Tibial artery (tissue), 4 donors: ENCODE results near the gene DUS2.

Experiments
- DNase-seq, 2 donors: peaks; one replicate each; pipeline ENCODE4 v3.0.0-alpha.2; 2019
- H3K27ac ChIP-seq, 2 donors: fragments of 200-600 bp; sonication (generic) in 1 of 2; 1 replicate in 1 of 2; 2 replicates in 1 of 2; pipeline ENCODE4 v1.5.1; 2018 to 2019; ENCODE audit warnings: mild to moderate bottlenecking in 1 of 2
- H3K27me3 ChIP-seq, 2 donors: fragments of 200-600 bp; sonication (generic) in 1 of 2; one replicate each; pipeline versions ENCODE4 v1.5.1 to v1.6.0; 2016 to 2019
- H3K36me3 ChIP-seq, 3 donors: fragments of 200-600 bp; sonication (generic) in 2 of 3; one replicate each; pipeline ENCODE4 v1.5.1; 2016 to 2019; ENCODE audit warnings: mild to moderate bottlenecking in 2 of 3
- H3K4me1 ChIP-seq, 4 donors: fragments of 200-600 bp; sonication (generic) in 2 of 4; 1 replicate in 3 of 4; 2 replicates in 1 of 4; pipeline ENCODE4 v1.5.1; 2016 to 2019
- H3K4me3 ChIP-seq, 2 donors: fragments of 200-600 bp; sonication (generic) in 1 of 2; 1 replicate in 1 of 2; 2 replicates in 1 of 2; pipeline ENCODE4 v1.5.1; 2018 to 2019; ENCODE audit warnings: mild to moderate bottlenecking in 2 of 2
- H3K9me3 ChIP-seq, 3 donors: fragments of 200-600 bp; sonication (generic) in 1 of 3; one replicate each; pipeline ENCODE4 v1.5.1; 2016 to 2019
- intact Hi-C: fragments of 100-400 bp; cut with DNase I; formaldehyde crosslinking; loops from one replicate; pipeline ENCODE4 v1.15.0; 2023; ENCODE audit warnings: low total_unique reads
- TF ChIP-seq, protein P1 (sequence below), 2 experiments: fragments of 200-600 bp in 1 of 2; fragments of 450-650 bp in 1 of 2; IDR thresholded peaks; one replicate each; pipeline ENCODE4 v1.5.1; 2017 to 2019; ENCODE audit warnings: antibody characterized with exemption in 2 of 2, mild to moderate bottlenecking in 1 of 2, moderate library complexity in 1 of 2

Gene DUS2

GRCh38 chr16:68084504-68085258 is 61.6 kb downstream of the DUS2 start:
- peak; percentile 91 to 96 for DNase-seq
- intact Hi-C loops = loop anchor here (10.0 kb wide), 1 partner anchor 150 kb away; the partner anchor contains the start of gene ESRP2
- Histone ChIP-seq H3K9me3 (no peaks in the 10 kb centered on the region), H3K27ac (peak overlapping the region; percentile 93 to 99), H3K4me1 (peaks cover 0 to 36% (median 22%) of the 10 kb centered on the region in 4 donors), H3K27me3 (no peaks in the 10 kb centered on the region), H3K36me3 (peaks cover 0 to under 1% (median 0%) of the 10 kb centered on the region in 3 donors), H3K4me3 (peak overlapping the region; percentile 70 to 77)
- TF ChIP-seq, protein P1, sequence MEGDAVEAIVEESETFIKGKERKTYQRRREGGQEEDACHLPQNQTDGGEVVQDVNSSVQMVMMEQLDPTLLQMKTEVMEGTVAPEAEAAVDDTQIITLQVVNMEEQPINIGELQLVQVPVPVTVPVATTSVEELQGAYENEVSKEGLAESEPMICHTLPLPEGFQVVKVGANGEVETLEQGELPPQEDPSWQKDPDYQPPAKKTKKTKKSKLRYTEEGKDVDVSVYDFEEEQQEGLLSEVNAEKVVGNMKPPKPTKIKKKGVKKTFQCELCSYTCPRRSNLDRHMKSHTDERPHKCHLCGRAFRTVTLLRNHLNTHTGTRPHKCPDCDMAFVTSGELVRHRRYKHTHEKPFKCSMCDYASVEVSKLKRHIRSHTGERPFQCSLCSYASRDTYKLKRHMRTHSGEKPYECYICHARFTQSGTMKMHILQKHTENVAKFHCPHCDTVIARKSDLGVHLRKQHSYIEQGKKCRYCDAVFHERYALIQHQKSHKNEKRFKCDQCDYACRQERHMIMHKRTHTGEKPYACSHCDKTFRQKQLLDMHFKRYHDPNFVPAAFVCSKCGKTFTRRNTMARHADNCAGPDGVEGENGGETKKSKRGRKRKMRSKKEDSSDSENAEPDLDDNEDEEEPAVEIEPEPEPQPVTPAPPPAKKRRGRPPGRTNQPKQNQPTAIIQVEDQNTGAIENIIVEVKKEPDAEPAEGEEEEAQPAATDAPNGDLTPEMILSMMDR (IDR thresholded peaks at IDR 0.05) = peak; percentile 23 to 27

- Histone ChIP-seq H3K4me3 (peak within 1 kb of the TSS; percentile 70 to 77), H3K36me3 (no peaks in the 10 kb centered on the region), H3K27me3 (no peaks in the 10 kb centered on the region), H3K4me1 (peaks cover 0 to 39% (median 22%) of the 10 kb centered on the region in 4 donors), H3K27ac (peak within 1 kb of the TSS; percentile 93 to 99), H3K9me3 (no peaks in the 10 kb centered on the region)
- intact Hi-C loops = loop anchor here (10.0 kb wide), 1 partner anchor 149 kb away; the partner anchor contains the start of gene ESRP2
- DNase-seq = peak; percentile 98 to 99
- TF ChIP-seq, protein P1 (IDR thresholded peaks at IDR 0.05) = no peak
These were observed 62.4 kb downstream of the DUS2 start, which contains the start of gene NFATC3 for GRCh38 chr16:68085259-68086071. TSS of gene NFATC3 (plus strand) at chr16:68085370. CDS start at chr16:68085682, 312 bp downstream.

- Histone ChIP-seq H3K36me3 (no peaks in the 10 kb centered on the region), H3K9me3 (no peaks in the 10 kb centered on the region), H3K4me3 (peak overlapping the region; percentile 70 to 77), H3K27me3 (no peaks in the 10 kb centered on the region), H3K4me1 (peaks cover 0 to 47% (median 22%) of the 10 kb centered on the region in 4 donors), H3K27ac (peak overlapping the region; percentile 93 to 99)
- TF ChIP-seq, protein P1 (IDR thresholded peaks at IDR 0.05) = no peak
- DNase-seq = no peak
- intact Hi-C loops = loop anchor here (10.0 kb wide), 1 partner anchor 148 kb away; the partner anchor contains the start of gene ESRP2
These were observed 63.3 kb downstream of the DUS2 start for GRCh38 chr16:68086336-68086841.

GRCh38 chr16:68086860-68087268 is 63.8 kb downstream of the DUS2 start:
- intact Hi-C loops = loop anchor here (10.0 kb wide), 1 partner anchor 148 kb away; the partner anchor contains the start of gene ESRP2
- H3K9me3 ChIP-seq = no peaks in the 10 kb centered on the region
- H3K27ac ChIP-seq = peak overlapping the region; percentile 93 to 99
- H3K4me1 ChIP-seq = peaks cover 0 to 52% (median 26%) of the 10 kb centered on the region in 4 donors
- TF ChIP-seq, protein P1 (IDR thresholded peaks at IDR 0.05) = no peak
- peak overlapping the region; percentile 70 to 77 for H3K4me3 ChIP-seq
- no peaks in the 10 kb centered on the region for H3K27me3 ChIP-seq
- H3K36me3 ChIP-seq = no peaks in the 10 kb centered on the region
- DNase-seq = no peak

DNA sequence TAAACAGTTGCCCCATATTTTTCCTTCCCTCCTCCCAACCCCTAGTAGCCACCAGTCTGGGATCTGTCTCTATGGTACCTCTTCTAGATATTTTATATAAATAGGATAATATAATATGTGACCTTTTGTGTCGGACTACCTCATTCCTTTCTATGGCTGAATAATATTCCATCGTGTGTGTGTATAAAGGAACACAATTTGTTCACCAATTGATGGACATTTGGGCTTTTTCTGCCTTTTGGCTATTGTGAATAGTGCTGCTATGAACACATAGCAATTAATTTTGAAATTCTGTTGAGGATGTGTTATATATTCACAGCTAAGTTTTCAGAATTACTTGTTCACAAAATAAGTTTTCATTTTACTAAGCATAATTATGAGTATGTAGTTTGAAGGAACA is 64.6 kb downstream of the DUS2 start:
- no peak for DNase-seq
- H3K27ac ChIP-seq = peak overlapping the region in 1 of 2 donors; percentile 93
- no peaks in the 10 kb centered on the region for H3K27me3 ChIP-seq
- H3K4me3 ChIP-seq = no peak overlapping the region
- no peaks in the 10 kb centered on the region for H3K9me3 ChIP-seq
- TF ChIP-seq, protein P1 (IDR thresholded peaks at IDR 0.05) = no peak
- H3K36me3 ChIP-seq = no peaks in the 10 kb centered on the region
- H3K4me1 ChIP-seq = peaks cover 0 to 60% (median 30%) of the 10 kb centered on the region in 4 donors
- intact Hi-C loops = loop anchor here (10.0 kb wide), 1 partner anchor 147 kb away; the partner anchor contains the start of gene ESRP2
